HG03039 (cell line): Measurements from ENCODE around the gene ZNF418.
"Not testable (repeated sequence)": the region's sequence is repeated elsewhere in the genome, so short reads cannot be mapped to it uniquely, and the experiment has no call there.

Experiments used
- ATAC-seq: cut with Tn5 transposase; IDR thresholded peaks from one replicate; pipeline ENCODE4 v1.9.1; 2021; ENCODE audit warnings: mild to moderate bottlenecking, moderate library complexity; ENCODE audit not compliant: unreplicated experiment

The ZNF418 gene

DNA sequence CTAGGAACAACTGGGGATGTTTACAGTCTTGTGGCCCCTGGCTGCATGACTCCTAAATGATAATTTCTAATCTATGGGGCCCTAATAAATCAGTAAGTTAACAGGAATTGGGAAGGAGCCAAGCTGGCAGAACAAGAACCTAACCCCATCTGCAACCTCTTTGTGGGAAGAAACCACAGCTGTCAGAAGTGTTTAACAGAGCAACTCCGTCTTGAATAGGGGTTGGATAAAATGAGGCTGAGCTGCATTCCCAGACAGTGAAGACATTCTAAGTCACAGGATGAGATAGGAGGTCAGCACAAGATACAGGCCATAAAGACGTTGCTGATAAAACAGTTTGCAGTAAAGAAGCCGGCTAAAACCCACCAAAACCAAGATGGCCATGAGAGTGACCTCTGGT, 44.5 kb downstream of the ZNF418 start:
- not testable (repeated sequence) for ATAC-seq

DNA sequence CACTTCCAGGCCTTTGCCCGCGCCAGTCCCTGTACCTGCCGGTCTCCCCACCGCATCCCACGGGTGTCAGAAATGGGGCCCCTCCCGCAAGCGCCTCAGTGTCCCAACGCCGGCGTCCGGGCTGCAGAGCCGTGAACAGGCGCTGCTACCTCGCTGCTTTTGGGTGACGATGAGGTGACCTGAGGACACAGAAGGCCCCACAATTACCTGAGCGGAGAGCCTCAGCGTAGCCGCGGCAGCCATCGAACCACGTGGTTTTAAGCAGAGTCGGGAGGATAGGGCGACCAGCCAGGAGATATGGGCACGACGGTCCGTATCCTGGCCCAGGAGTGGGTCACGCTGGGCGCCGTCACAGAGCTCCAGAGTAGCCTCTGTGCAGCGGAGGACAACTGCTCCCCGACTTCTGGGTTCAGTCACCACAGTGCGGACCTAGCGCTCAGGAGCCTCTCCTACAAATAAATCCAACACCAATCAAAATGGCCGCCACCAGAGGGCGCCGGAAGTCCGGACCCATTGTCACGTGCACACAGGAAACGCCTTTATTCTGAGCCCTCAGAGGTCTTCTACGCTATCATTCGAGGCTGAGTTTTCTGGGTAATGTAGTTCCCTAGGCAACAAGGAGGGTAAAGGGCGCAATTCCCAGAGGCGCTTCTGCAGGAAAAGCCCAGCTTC, 46.5 kb downstream of the ZNF418 start, which contains the start of gene ZNF814:
ZNF814 (minus strand) TSS at position 478 of the 672 bp plus-strand sequence; CDS start at position 243, 235 bp downstream.
- peak; percentile 68 for ATAC-seq

DNA sequence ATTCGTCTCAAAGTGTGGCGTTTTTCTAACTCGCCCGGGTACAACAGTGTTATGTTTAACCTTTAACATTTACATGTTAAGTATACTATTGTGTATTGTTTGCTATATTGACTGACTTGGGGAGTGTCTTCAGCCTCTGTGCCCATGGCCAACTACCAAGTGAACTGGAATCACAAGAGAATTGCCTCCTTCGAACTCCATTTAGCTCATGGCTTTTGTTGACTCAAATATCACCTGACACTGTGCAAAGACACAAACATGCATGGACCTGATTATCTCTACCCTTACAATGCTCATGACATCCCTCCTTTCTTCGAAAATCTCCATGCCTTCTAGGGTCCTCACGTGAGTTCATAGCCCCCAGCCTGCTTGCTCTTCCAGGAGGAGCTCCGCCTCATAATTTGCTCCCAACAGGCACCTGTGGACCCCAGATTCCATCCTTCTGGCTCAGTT, 47.1 kb downstream of the ZNF418 start:
- no peak for ATAC-seq

DNA sequence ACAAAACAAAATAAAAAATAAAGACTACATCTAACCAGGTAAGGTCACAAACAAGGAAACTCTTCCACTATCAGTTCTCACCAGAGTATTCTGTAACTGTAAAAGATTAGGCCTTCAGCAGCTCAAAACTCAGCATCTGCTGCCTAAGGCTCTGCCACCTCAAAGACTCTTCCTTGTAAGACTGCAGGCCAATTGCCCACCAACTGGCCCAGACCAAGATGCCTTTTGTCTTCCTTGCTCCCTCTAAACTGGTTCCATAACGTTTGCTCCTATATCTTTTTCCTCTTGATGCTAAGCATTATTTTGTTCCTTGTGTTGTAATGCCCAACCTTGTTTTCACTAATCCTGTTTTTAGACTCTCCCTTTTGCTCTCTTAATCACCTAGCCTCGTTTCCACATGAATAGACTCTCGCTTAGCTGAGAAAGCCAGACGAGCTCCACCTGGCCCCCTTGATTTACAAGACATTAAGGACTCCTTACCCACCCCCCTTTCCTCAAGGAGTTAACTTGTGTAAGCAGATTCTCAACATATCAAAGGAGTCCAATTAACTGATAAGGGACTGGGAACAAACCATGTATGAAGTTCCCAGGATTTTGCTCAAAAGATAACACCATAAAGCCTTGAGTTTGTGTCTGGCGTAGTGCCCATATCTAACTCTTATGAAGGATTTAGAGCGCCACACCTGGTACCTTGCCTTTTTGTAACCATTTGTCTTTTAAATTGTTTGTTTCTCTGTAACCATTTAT, 47.8 kb downstream of the ZNF418 start:
- no peak for ATAC-seq

DNA sequence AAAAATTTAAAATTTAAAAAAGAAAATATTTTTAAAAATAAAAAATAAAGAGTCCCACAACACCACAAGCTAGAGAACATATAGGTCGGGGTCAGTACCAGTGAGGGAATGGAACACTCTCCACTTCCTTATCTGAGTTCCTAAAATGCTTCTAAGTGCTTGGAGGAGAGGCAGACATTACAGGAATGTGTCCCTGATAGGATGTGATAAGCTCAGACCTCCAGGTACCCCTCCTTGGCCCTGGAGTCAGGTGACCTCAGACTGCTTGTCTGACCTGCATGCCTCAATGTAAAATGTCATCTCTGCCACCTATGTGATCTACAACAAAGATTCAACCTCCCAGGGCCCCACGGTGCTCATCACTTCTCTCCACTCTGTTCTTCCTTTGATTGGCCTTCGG, 49.2 kb downstream of the ZNF418 start:
- no peak for ATAC-seq

DNA sequence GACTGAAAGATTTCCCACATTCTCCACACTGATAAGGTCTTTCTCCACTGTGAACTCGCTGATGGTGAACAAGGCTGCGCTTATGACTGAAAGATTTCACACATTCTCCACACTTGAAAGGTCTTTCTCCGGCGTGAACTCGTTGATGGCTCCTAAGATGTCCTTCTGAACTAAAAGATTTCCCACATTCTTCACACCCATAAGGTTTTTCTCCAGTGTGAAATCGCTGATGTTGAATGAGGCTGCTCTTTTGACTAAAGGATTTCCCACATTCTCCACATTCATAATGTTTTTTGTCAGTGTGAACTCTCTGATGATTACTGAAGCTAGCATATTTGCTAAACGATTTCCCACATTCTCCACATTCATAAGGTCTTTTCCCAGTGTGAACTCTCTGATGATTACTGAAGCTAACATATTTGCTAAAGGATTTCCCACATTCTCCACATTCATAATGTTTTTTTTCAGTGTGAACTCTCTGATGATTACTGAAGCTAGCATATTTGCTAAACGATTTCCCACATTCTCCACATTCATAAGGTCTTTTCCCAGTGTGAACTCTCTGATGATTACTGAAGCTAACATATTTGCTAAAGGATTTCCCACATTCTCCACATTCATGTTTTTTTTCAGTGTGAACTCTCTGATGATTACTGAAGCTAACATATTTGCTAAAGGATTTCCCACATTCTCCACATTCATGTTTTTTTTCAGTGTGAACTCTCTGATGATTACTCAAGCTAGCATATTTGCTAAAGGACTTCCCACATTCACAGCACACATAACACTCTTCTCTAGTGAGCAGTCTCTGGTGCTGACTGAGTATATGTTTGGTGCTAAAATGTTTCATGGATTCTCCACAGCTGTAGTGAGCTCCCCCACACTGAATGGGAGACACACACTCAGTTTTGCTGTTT, 61.1 kb downstream of the ZNF418 start:
- ATAC-seq: not testable (repeated sequence)

DNA sequence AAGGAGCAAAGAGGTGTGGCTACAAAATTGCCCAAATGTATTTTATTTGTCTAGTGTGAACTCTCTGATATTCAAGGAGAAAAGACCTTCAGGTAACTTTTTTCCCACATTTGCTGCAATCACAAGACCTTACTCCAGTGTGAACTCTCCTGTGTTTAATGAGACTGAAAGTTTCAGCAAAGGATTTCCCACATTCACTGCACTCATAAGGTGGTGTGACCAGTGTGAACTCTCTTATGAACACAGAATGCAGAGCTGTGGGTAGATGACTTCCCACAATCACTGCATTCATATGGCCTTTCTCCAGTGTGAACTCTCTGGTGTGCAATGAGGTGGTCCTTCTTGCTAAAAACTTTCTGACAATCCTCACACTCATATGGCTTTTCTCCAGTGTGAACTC, 62.8 kb downstream of the ZNF418 start:
- no peak for ATAC-seq
